K562 (cell line): ENCODE measurements around the gene TMEM87A. TPM values are rescaled to one million over a fixed set of nuclear protein-coding genes. Genes with fewer than 3 reads are reported as not detected.

Experiments
- ATAC-seq: fragments of 200-7000 bp; cut with Tn5 transposase; 3 replicates; pipeline ENCODE4 v1.9.1; 2020; ENCODE audit warnings: moderate library complexity
- BruUV-seq: library from RNA; stranded (reverse); fragments of 400-500 nt; replicated peaks from 2 replicates; lab custom pipeline; 2021; lab: Mats Ljungman, UMichigan
- CTCF ChIA-PET: fragments of 300-600 bp; formaldehyde crosslinking; extraction: SDS; loops from one replicate; lab custom pipeline; 2021; ENCODE audit warnings: low intra/inter-chr PET ratio; lab: Yijun Ruan, JAX
- POLR2A ChIA-PET: fragments of 300-600, 350-650 bp; sonication (Branson Sonifier 250); formaldehyde crosslinking; extraction: SDS; loops from one replicate; lab custom pipeline; 2021; ENCODE audit warnings: antibody characterized with exemption, inconsistent platforms; lab: Yijun Ruan, JAX
- DNase-seq, 4 experiments: peaks; one replicate each; pipeline versions ENCODE4 v3.0.0 to v3.0.0-alpha.2; 2011 to 2018; ENCODE audit warnings: low spot score in 3 of 4, mixed read lengths in 3 of 4; ENCODE audit errors: extremely low read depth in 1 of 4
- FAIRE-seq: peaks from 2 replicates; lab custom pipeline; 2011; peaks lifted over from hg19 to GRCh38; lab: Jason Lieb, UNC
- H2AFZ ChIP-seq: 2 replicates; pipeline ENCODE4 v1.6.0; 2011; ENCODE audit warnings: low read depth, low read length, control low read depth, inconsistent platforms
- H3K27ac ChIP-seq: fragments of 200-600 bp; 3 replicates; pipeline ENCODE4 v1.8.0; 2011; ENCODE audit warnings: low read depth, mild to moderate bottlenecking, control low read depth, inconsistent platforms, low read length, moderate library complexity, mixed read lengths; ENCODE audit errors: extremely low read depth
- H3K27me3 ChIP-seq, 2 experiments: fragments of 300-600 bp in 1 of 2; 2 replicates in 1 of 2; 3 replicates in 1 of 2; pipeline versions ENCODE4 v1.6.0 to v1.8.0; 2011; ENCODE audit warnings: inconsistent platforms in 2 of 2, low read length in 2 of 2, mild to moderate bottlenecking in 1 of 2, mixed read lengths in 1 of 2, moderate library complexity in 1 of 2; ENCODE audit not compliant: control insufficient read depth in 2 of 2, insufficient read depth in 2 of 2
- H3K36me3 ChIP-seq: fragments of 300-600 bp; 3 replicates; pipeline ENCODE4 v1.8.0; 2011; ENCODE audit warnings: mild to moderate bottlenecking, low read length, inconsistent platforms; ENCODE audit not compliant: control insufficient read depth, insufficient read depth
- H3K4me1 ChIP-seq, 2 experiments: fragments of 200-600 bp in 1 of 2; replicated peaks in 1 of 2; 2 replicates in 1 of 2; 3 replicates in 1 of 2; pipeline versions ENCODE4 v1.5.1 to v1.8.0; 2011; ENCODE audit warnings: inconsistent platforms in 2 of 2, low read length in 2 of 2, mild to moderate bottlenecking in 1 of 2, mixed read lengths in 1 of 2, moderate library complexity in 1 of 2; ENCODE audit not compliant: control insufficient read depth in 2 of 2, insufficient read depth in 2 of 2
- H3K4me2 ChIP-seq: 2 replicates; pipeline ENCODE4 v1.6.1; 2011; ENCODE audit warnings: low read length, control low read depth, inconsistent platforms, mixed read lengths; ENCODE audit not compliant: insufficient read depth
- H3K4me3 ChIP-seq: fragments of 200-600 bp; sonication (generic), shearing (Covaris generic); 2 replicates; pipeline ENCODE4 v1.5.1; 2016; ENCODE audit warnings: control low read depth, inconsistent platforms
- H3K79me2 ChIP-seq: fragments of 200-600 bp; 3 replicates; pipeline ENCODE4 v1.8.0; 2011; ENCODE audit warnings: low read length, inconsistent platforms; ENCODE audit not compliant: control insufficient read depth, insufficient read depth
- H3K9ac ChIP-seq, 2 experiments: 2 replicates each; pipeline versions ENCODE4 v1.6.0 to v1.6.1; 2011; ENCODE audit warnings: low read depth in 2 of 2, low read length in 2 of 2, control low read depth in 1 of 2, inconsistent platforms in 1 of 2, mild to moderate bottlenecking in 1 of 2, mixed read lengths in 1 of 2; ENCODE audit not compliant: insufficient read depth in 1 of 2
- H3K9me1 ChIP-seq: one replicate; pipeline ENCODE4 v1.6.0; 2011; ENCODE audit warnings: inconsistent platforms, mild to moderate bottlenecking, low read length, moderate library complexity; ENCODE audit not compliant: control insufficient read depth, insufficient read depth
- H3K9me3 ChIP-seq: replicated peaks from 2 replicates; pipeline ENCODE4 v1.5.1; 2011; ENCODE audit warnings: low read depth, low read length, inconsistent platforms; ENCODE audit not compliant: control insufficient read depth, insufficient read depth
- H4K20me1 ChIP-seq: replicated peaks from 2 replicates; pipeline ENCODE4 v1.6.1; 2011; ENCODE audit warnings: low read length, inconsistent platforms, mixed read lengths; ENCODE audit not compliant: control insufficient read depth, insufficient read depth
- CHCHD3 ChIP-seq: fragments of 250-450 bp; sonication (Bioruptor Pico); IDR thresholded peaks from 2 replicates; pipeline ENCODE4 v2.1.2; 2022; ENCODE audit warnings: mild to moderate bottlenecking
- GABPA ChIP-seq: fragments of 200-800 bp; sonication (Bioruptor generic); conservative IDR thresholded peaks from 2 replicates; pipeline ENCODE4 v1.6.1; 2016; ENCODE audit warnings: low read depth, missing genetic modification characterization, missing compliant biosample characterization
- HIVEP1 ChIP-seq: fragments of 250-450 bp; sonication (Bioruptor Pico); IDR thresholded peaks from 2 replicates; pipeline ENCODE4 v1.4.0; 2020; ENCODE audit warnings: mild to moderate bottlenecking
- LARP7 ChIP-seq: fragments of 450-650 bp; IDR thresholded peaks from 2 replicates; pipeline ENCODE4 v1.6.1; 2016
- NFE2L1 ChIP-seq: fragments of 450-650 bp; IDR thresholded peaks from 2 replicates; pipeline ENCODE4 v1.6.1; 2016; ENCODE audit warnings: missing genetic modification characterization, low read depth, mild to moderate bottlenecking, missing compliant biosample characterization, moderate library complexity, borderline replicate concordance
- SAP30 ChIP-seq: fragments of 200-600 bp; sonication (generic); IDR thresholded peaks from 2 replicates; pipeline ENCODE4 v1.6.1; 2012; ENCODE audit warnings: borderline replicate concordance, low read depth, mild to moderate bottlenecking, moderate library complexity, low read length, control low read depth, inconsistent platforms; ENCODE audit not compliant: insufficient read depth, poor library complexity, severe bottlenecking
- SUPT5H ChIP-seq: fragments of 450-650 bp; IDR thresholded peaks from 2 replicates; pipeline ENCODE4 v1.6.1; 2016
- TCF3 ChIP-seq: sonication (generic); formaldehyde crosslinking; IDR thresholded peaks from 2 replicates; pipeline ENCODE4 v1.4.0; 2020; ENCODE audit warnings: mild to moderate bottlenecking, missing genetic modification reagents
- ZNF121 ChIP-seq: sonication (generic); formaldehyde crosslinking; conservative IDR thresholded peaks from 2 replicates; pipeline ENCODE4 v1.8.0; 2022; ENCODE audit warnings: missing genetic modification reagents
- ZNF124 ChIP-seq: sonication (generic); formaldehyde crosslinking; IDR thresholded peaks from 2 replicates; pipeline ENCODE4 v1.8.1; 2022; ENCODE audit warnings: missing genetic modification reagents
- ZNF699 ChIP-seq: fragments of 250-450 bp; sonication (Bioruptor Pico); IDR thresholded peaks from 2 replicates; pipeline ENCODE4 v1.8.0; 2021; ENCODE audit warnings: mild to moderate bottlenecking, moderate library complexity; ENCODE audit not compliant: insufficient replicate concordance
- ZNF77 ChIP-seq: fragments of 250-450 bp; sonication (Bioruptor Pico); IDR thresholded peaks from 2 replicates; pipeline ENCODE4 v1.5.0; 2020
- ZZZ3 ChIP-seq: fragments of 450-650 bp; IDR thresholded peaks from 2 replicates; pipeline ENCODE4 v1.6.1; 2016; ENCODE audit warnings: antibody characterized with exemption, mild to moderate bottlenecking, moderate library complexity
- WGBS: fragments of 100-300 bp; shearing (Covaris generic); methylation state at CpG from one replicate; pipeline ENCODE4 v1.1.6; 2016; ENCODE audit warnings: low coverage, mixed read lengths; ENCODE audit not compliant: insufficient coverage; ENCODE audit errors: missing lambda C conversion rate; 5-methylcytosine and 5-hydroxymethylcytosine counted together
- in situ Hi-C: fragments of 300-500 bp; cut with MboI; formaldehyde crosslinking; loops from 4 replicates; pipeline ENCODE4 v1.15.0; 2018; ENCODE audit warnings: inconsistent platforms, mixed read lengths
- intact Hi-C: fragments of 100-400 bp; cut with micrococcal nuclease; formaldehyde crosslinking; loops from 2 replicates; pipeline ENCODE4 v1.14.2; 2022
- polyA plus RNA-seq, 8 experiments: library from polyadenylated mRNA; depleted of rRNA in 4 of 8; stranded (reverse) in 5 of 8; unstranded in 3 of 8; fragments of >200 nt; fragmentation: Nextera tagmentation in 2 of 8; fragmentation: Illumina TruSeq in 1 of 8; extraction: Ambion mirVana in 2 of 8; extraction: Trizol in 1 of 8; gene quantifications; 2 replicates each; pipeline versions ENCODE4 v1.2.1 to v1.2.3, GENCODE V29; 2011 to 2014; ENCODE audit warnings: inconsistent platforms in 1 of 8, missing spikeins in 1 of 8
- total RNA-seq, 7 experiments: library from RNA; depleted of rRNA in 6 of 7; stranded (reverse); fragments of >200 nt in 6 of 7; fragmentation: Illumina TruSeq in 2 of 7; extraction: Trizol in 2 of 7; gene quantifications; 2 replicates each; pipeline versions ENCODE4 v1.2.1 to v1.2.3, GENCODE V29; 2011 to 2021; ENCODE audit warnings: low replicate concordance in 1 of 7
- TF ChIP-seq, protein P1 (sequence below): fragments of 200-400 bp; formaldehyde crosslinking; IDR thresholded peaks from 2 replicates; pipeline ENCODE4 v1.6.1; 2017; ENCODE audit warnings: mild to moderate bottlenecking, low read depth, low read length, moderate library complexity
- TF ChIP-seq, protein P2 (sequence below): fragments of 250-450 bp; sonication (Bioruptor Pico); IDR thresholded peaks from 2 replicates; pipeline ENCODE4 v1.4.0; 2020
- TF ChIP-seq, protein P3 (sequence below): sonication (generic); formaldehyde crosslinking; IDR thresholded peaks from 2 replicates; pipeline ENCODE4 v1.8.0; 2022; ENCODE audit warnings: mild to moderate bottlenecking, missing genetic modification reagents, borderline replicate concordance

TMEM87A gene
- total and polyA plus RNA-seq, 9 of the 15 experiments (the other 6 are each of a cell fraction or from before 2014, with no cell fraction given) = 16.6 to 43.3 (median 29.6) TPM

DNA sequence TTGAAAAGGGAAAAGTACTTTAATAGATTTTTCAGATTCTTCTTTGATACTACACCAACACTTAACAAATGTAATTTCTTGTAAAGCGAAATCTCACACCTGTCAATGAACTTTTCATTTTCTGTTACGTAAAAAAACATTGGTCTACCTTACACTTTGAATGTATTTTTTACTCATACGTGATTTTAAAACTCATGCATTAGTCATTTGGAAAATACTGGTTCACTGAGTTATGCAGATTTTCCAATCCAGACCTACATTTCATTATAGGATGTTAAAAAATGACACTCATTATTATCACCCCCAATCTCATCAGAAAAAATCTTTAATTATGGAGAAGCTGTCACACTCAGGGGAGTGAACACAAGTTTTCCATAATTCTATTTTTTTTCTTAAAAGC, 79.8 kb downstream of the TMEM87A start:
- no peaks in the 10 kb centered on the region for H3K4me1 ChIP-seq
- 95% methylated on average over 3 of the region's 3 CpGs for WGBS
- H3K9me3 ChIP-seq = no peaks in the 10 kb centered on the region
- no peaks in the 10 kb centered on the region for H3K79me2 ChIP-seq
- in situ Hi-C loops (no loop called here), intact Hi-C loops (no loop called here)
- no peaks in the 10 kb centered on the region for H3K9me1 ChIP-seq
- ATAC-seq (no peak), FAIRE-seq (no peak), DNase-seq (no peak)
- CTCF ChIA-PET = no interaction called here
- no peak overlapping the region for H3K4me2 ChIP-seq
- H2AFZ ChIP-seq = no peak overlapping the region
- TF ChIP-seq HIVEP1 (CRISPR knock-in tag) (no peak), SUPT5H (no peak), NFE2L1 (no peak), LARP7 (no peak), CHCHD3 (CRISPR knock-in tag) (no peak), ZZZ3 (no peak), TCF3 (CRISPR knock-in tag) (no peak), SAP30 (no peak), ZNF124 (CRISPR knock-in tag) (no peak), ZNF77 (CRISPR knock-in tag) (no peak), ZNF699 (CRISPR knock-in tag) (no peak), ZNF121 (CRISPR knock-in tag) (no peak), GABPA (tag) (no peak)
- TF ChIP-seq, protein P1, sequence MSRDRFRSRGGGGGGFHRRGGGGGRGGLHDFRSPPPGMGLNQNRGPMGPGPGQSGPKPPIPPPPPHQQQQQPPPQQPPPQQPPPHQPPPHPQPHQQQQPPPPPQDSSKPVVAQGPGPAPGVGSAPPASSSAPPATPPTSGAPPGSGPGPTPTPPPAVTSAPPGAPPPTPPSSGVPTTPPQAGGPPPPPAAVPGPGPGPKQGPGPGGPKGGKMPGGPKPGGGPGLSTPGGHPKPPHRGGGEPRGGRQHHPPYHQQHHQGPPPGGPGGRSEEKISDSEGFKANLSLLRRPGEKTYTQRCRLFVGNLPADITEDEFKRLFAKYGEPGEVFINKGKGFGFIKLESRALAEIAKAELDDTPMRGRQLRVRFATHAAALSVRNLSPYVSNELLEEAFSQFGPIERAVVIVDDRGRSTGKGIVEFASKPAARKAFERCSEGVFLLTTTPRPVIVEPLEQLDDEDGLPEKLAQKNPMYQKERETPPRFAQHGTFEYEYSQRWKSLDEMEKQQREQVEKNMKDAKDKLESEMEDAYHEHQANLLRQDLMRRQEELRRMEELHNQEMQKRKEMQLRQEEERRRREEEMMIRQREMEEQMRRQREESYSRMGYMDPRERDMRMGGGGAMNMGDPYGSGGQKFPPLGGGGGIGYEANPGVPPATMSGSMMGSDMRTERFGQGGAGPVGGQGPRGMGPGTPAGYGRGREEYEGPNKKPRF = no peak
- TF ChIP-seq, protein P2, sequence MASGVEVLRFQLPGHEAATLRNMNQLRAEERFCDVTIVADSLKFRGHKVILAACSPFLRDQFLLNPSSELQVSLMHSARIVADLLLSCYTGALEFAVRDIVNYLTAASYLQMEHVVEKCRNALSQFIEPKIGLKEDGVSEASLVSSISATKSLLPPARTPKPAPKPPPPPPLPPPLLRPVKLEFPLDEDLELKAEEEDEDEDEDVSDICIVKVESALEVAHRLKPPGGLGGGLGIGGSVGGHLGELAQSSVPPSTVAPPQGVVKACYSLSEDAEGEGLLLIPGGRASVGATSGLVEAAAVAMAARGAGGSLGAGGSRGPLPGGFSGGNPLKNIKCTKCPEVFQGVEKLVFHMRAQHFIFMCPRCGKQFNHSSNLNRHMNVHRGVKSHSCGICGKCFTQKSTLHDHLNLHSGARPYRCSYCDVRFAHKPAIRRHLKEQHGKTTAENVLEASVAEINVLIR (CRISPR knock-in tag) = no peak
- TF ChIP-seq, protein P3, sequence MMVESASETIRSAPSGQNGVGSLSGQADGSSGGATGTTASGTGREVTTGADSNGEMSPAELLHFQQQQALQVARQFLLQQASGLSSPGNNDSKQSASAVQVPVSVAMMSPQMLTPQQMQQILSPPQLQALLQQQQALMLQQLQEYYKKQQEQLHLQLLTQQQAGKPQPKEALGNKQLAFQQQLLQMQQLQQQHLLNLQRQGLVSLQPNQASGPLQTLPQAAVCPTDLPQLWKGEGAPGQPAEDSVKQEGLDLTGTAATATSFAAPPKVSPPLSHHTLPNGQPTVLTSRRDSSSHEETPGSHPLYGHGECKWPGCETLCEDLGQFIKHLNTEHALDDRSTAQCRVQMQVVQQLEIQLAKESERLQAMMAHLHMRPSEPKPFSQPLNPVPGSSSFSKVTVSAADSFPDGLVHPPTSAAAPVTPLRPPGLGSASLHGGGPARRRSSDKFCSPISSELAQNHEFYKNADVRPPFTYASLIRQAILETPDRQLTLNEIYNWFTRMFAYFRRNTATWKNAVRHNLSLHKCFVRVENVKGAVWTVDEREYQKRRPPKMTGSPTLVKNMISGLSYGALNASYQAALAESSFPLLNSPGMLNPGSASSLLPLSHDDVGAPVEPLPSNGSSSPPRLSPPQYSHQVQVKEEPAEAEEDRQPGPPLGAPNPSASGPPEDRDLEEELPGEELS (CRISPR knock-in tag) = no peak
- no peaks in the 10 kb centered on the region; the same call in 1 of the 2 replicates for H4K20me1 ChIP-seq
- H3K27me3 ChIP-seq = no peaks in the 10 kb centered on the region
- peaks cover 25% of the 10 kb centered on the region for H3K36me3 ChIP-seq
- H3K27ac ChIP-seq = no peak overlapping the region
- BruUV-seq = no TSS peak
- H3K9ac ChIP-seq = no peak overlapping the region
- POLR2A ChIA-PET = no interaction called here
- no peak overlapping the region for H3K4me3 ChIP-seq
